HEK293T (cell line): ENCODE measurements around the gene BPIFA2.

Experiments
- ARNT ChIP-seq: fragments of 450-650 bp; IDR thresholded peaks from 2 replicates; pipeline ENCODE4 v1.6.1; 2017; ENCODE audit warnings: mild to moderate bottlenecking
- BHLHE40 ChIP-seq: fragments of 450-650 bp; IDR thresholded peaks from 2 replicates; pipeline ENCODE4 v1.6.1; 2016; ENCODE audit warnings: mild to moderate bottlenecking, moderate library complexity, borderline replicate concordance
- CTBP1 ChIP-seq: fragments of 450-650 bp; IDR thresholded peaks from 2 replicates; pipeline ENCODE4 v1.6.1; 2016; ENCODE audit warnings: borderline replicate concordance
- FOXM1 ChIP-seq: fragments of 450-650 bp; IDR thresholded peaks from 2 replicates; pipeline ENCODE4 v1.6.1; 2017; ENCODE audit warnings: mild to moderate bottlenecking, borderline replicate concordance
- HDGF ChIP-seq: fragments of 450-650 bp; IDR thresholded peaks from 2 replicates; pipeline ENCODE4 v1.6.1; 2017; ENCODE audit warnings: antibody characterized with exemption, borderline replicate concordance
- LEF1 ChIP-seq: fragments of 450-650 bp; IDR thresholded peaks from 2 replicates; pipeline ENCODE4 v1.6.1; 2017; ENCODE audit warnings: mild to moderate bottlenecking, borderline replicate concordance
- PKNOX1 ChIP-seq: fragments of 450-650 bp; IDR thresholded peaks from 2 replicates; pipeline ENCODE4 v1.6.1; 2016
- SP1 ChIP-seq: fragments of 450-650 bp; IDR thresholded peaks from 2 replicates; pipeline ENCODE4 v1.6.1; 2017
- SUZ12 ChIP-seq: fragments of 450-650 bp; IDR thresholded peaks from 2 replicates; pipeline ENCODE4 v1.6.1; 2016; ENCODE audit warnings: mild to moderate bottlenecking
- TARDBP ChIP-seq: fragments of 450-650 bp; IDR thresholded peaks from 2 replicates; pipeline ENCODE4 v1.6.1; 2016

GRCh38 chr20:33139467-33139866 lies 28.5 kb upstream of the BPIFA2 start:
- TF ChIP-seq SUZ12, result no peak
- TF ChIP-seq PKNOX1, result no peak
- TF ChIP-seq SP1, result no peak
- TF ChIP-seq FOXM1, result no peak
- no peak for TF ChIP-seq LEF1
- TF ChIP-seq HDGF, result no peak
- no peak for TF ChIP-seq BHLHE40
- TF ChIP-seq TARDBP, result no peak
- TF ChIP-seq ARNT, result no peak
- no peak for TF ChIP-seq CTBP1
